Nephron progenitor cell (in vitro differentiated cells): ENCODE measurements around the gene ADAP1.
"Not testable (repeated sequence)": the region's sequence is repeated elsewhere in the genome, so short reads cannot be mapped to it uniquely, and the experiment has no call there.

Source experiments
- DNase-seq: peaks from one replicate; pipeline ENCODE4 v3.0.0; 2021
- H3K27ac Mint-ChIP-seq: 2 replicates; pipeline ENCODE4 v1.8.0; 2021; ENCODE audit warnings: mild to moderate bottlenecking, moderate library complexity, mixed read lengths
- H3K27me3 Mint-ChIP-seq: 2 replicates; pipeline ENCODE4 v1.8.0; 2021; ENCODE audit warnings: mild to moderate bottlenecking, low read depth, mixed read lengths; ENCODE audit not compliant: poor library complexity
- H3K36me3 Mint-ChIP-seq: 2 replicates; pipeline ENCODE4 v1.8.0; 2021; ENCODE audit warnings: low read depth, mixed read lengths
- H3K4me1 Mint-ChIP-seq: 2 replicates; pipeline ENCODE4 v1.8.0; 2021; ENCODE audit warnings: mixed read lengths
- H3K4me3 Mint-ChIP-seq: 2 replicates; pipeline ENCODE4 v1.8.0; 2021; ENCODE audit warnings: mild to moderate bottlenecking, moderate library complexity, mixed read lengths
- H3K9me3 Mint-ChIP-seq: 2 replicates; pipeline ENCODE4 v1.8.0; 2021; ENCODE audit warnings: mild to moderate bottlenecking, moderate library complexity, mixed read lengths
- TF ChIP-seq, protein P1 (sequence below): fragments of 200-600 bp; sonication (generic); IDR thresholded peaks from 2 replicates; pipeline ENCODE4 v1.5.0; 2021; ENCODE audit warnings: antibody characterized with exemption

The ADAP1 gene, protein sequence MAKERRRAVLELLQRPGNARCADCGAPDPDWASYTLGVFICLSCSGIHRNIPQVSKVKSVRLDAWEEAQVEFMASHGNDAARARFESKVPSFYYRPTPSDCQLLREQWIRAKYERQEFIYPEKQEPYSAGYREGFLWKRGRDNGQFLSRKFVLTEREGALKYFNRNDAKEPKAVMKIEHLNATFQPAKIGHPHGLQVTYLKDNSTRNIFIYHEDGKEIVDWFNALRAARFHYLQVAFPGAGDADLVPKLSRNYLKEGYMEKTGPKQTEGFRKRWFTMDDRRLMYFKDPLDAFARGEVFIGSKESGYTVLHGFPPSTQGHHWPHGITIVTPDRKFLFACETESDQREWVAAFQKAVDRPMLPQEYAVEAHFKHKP

DNA sequence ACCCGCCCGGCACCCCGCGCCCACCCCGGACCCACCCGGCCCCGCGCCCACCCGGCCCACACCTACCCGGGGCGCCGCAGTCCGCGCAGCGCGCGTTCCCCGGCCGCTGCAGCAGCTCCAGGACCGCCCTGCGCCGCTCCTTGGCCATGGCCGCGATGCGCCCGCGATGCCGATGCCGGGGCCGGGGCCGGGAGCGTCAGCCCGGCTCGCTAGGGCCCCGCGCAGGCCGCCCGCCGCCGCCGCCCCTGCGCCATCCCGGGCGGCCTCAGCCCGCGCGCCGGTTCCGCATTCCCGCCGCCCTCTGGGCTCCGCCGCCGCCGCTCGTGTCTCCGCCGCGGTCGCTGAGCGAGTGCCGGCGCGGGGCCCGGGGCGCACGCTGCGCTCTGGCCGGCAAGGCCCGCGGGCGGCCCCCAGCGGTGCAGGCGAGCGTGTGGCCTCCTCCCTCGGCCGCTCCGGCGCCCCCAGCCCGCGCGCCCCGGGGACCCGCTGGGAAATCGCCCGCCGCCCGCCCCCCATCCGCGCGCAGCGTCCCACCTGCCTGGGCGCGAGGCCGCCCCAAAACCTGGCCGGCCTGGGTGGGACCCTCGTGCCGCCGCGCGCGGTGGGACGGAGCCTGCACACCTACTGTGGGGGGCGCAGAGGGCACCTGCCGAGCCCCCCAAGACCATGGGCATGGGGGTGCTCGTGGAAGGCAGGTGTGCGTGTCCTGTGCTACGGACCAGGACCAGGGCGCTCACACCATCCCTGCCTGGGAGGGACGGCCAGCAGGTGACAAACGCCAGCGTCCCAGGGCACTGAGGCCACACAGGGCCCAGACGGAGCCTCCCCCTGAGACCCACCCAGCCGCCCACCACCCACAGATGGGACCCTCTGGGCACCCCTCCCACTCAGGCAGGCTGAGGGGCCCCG, at the start of gene ADAP1:
ADAP1 (minus strand) TSS at position 351 of the 909 bp plus-strand sequence; CDS start at position 148, 203 bp downstream.
- DNase-seq = peak; percentile 76
- peak within 1 kb of the TSS; percentile 76 for H3K4me3 Mint-ChIP-seq
- no peaks in the 10 kb centered on the region for H3K9me3 Mint-ChIP-seq
- H3K4me1 Mint-ChIP-seq = peaks cover 10% of the 10 kb centered on the region
- peaks cover 52% of the 10 kb centered on the region for H3K27me3 Mint-ChIP-seq
- no peak within 1 kb of the TSS for H3K27ac Mint-ChIP-seq
- no peaks in the 10 kb centered on the region for H3K36me3 Mint-ChIP-seq
- TF ChIP-seq, protein P1, sequence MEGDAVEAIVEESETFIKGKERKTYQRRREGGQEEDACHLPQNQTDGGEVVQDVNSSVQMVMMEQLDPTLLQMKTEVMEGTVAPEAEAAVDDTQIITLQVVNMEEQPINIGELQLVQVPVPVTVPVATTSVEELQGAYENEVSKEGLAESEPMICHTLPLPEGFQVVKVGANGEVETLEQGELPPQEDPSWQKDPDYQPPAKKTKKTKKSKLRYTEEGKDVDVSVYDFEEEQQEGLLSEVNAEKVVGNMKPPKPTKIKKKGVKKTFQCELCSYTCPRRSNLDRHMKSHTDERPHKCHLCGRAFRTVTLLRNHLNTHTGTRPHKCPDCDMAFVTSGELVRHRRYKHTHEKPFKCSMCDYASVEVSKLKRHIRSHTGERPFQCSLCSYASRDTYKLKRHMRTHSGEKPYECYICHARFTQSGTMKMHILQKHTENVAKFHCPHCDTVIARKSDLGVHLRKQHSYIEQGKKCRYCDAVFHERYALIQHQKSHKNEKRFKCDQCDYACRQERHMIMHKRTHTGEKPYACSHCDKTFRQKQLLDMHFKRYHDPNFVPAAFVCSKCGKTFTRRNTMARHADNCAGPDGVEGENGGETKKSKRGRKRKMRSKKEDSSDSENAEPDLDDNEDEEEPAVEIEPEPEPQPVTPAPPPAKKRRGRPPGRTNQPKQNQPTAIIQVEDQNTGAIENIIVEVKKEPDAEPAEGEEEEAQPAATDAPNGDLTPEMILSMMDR = no peak

DNA sequence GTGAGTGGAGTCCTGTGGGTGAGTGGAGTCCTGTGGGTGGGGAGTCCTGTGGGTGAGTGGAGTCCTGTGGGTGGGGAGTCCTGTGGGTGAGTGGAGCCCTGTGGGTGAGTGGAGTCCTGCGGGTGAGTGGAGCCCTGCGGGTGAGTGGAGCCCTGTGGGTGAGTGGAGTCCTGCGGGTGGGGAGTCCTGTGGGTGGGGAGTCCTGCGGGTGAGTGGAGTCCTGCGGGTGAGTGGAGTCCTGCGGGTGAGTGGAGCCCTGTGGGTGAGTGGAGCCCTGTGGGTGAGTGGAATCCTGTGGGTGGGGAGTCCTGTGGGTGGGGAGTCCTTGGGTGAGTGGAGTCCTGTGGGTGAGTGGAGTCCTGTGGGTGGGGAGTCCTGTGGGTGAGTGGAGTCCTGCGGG, 48.0 kb upstream of the ADAP1 start:
- not testable (repeated sequence) for DNase-seq, H3K9me3 Mint-ChIP-seq, H3K4me3 Mint-ChIP-seq, H3K27me3 Mint-ChIP-seq, H3K27ac Mint-ChIP-seq, H3K36me3 Mint-ChIP-seq
- H3K4me1 Mint-ChIP-seq = peaks cover 55% of the 10 kb centered on the region

DNA sequence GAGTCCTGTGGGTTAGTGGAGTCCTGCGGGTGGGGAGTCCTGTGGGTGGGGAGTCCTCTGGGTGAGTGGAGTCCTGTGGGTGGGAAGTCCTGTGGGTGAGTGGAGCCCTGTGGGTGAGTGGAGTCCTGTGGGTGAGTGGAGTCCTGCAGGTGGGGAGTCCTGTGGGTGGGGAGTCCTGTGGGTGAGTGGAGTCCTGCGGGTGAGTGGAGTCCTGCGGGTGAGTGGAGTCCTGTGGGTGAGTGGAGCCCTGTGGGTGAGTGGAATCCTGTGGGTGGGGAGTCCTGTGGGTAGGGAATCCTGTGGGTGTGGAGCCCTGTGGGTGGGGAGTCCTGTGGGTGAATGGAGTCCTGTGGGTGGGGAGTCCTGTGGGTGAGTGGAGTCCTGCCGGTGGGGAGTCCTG, 47.5 kb upstream of the ADAP1 start:
- peaks cover 55% of the 10 kb centered on the region for H3K4me1 Mint-ChIP-seq
- DNase-seq, H3K36me3 Mint-ChIP-seq, H3K4me3 Mint-ChIP-seq, H3K27me3 Mint-ChIP-seq, H3K27ac Mint-ChIP-seq, H3K9me3 Mint-ChIP-seq: not testable (repeated sequence)

DNA sequence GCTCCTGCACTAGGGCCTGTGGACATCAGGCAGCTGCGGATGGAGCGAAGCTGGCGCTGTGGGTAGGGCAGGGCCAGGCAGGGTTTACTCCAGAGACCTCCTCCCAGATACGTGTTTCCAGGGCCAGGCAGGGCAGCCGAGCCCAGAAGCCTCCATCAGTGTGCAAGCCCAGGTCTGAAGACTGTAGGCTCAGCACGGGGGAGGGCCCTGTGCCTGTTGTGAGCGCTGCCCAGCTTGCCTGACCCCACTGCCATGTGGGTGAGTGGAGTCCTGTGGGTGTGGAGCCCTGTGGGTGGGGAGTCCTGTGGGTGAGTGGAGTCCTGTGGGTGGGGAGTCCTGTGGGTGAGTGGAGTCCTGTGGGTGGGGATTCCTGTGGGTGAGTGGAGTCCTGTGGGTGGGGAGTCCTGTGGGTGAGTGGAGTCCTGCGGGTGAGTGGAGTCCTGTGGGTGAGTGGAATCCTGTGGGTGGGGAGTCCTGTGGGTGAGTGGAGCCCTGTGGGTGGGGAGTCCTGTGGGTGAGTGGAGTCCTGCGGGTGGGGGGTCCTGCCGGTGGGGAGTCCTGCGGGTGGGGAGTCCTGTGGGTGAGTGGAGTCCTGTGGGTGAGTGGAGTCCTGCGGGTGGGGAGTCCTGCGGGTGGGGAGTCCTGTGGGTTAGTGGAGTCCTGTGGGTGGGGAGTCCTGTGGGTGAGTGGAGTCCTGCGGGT, 46.7 kb upstream of the ADAP1 start:
- not testable (repeated sequence) for H3K27me3 Mint-ChIP-seq, H3K27ac Mint-ChIP-seq, H3K9me3 Mint-ChIP-seq, H3K4me3 Mint-ChIP-seq, DNase-seq, H3K36me3 Mint-ChIP-seq
- H3K4me1 Mint-ChIP-seq = peaks cover 53% of the 10 kb centered on the region

DNA sequence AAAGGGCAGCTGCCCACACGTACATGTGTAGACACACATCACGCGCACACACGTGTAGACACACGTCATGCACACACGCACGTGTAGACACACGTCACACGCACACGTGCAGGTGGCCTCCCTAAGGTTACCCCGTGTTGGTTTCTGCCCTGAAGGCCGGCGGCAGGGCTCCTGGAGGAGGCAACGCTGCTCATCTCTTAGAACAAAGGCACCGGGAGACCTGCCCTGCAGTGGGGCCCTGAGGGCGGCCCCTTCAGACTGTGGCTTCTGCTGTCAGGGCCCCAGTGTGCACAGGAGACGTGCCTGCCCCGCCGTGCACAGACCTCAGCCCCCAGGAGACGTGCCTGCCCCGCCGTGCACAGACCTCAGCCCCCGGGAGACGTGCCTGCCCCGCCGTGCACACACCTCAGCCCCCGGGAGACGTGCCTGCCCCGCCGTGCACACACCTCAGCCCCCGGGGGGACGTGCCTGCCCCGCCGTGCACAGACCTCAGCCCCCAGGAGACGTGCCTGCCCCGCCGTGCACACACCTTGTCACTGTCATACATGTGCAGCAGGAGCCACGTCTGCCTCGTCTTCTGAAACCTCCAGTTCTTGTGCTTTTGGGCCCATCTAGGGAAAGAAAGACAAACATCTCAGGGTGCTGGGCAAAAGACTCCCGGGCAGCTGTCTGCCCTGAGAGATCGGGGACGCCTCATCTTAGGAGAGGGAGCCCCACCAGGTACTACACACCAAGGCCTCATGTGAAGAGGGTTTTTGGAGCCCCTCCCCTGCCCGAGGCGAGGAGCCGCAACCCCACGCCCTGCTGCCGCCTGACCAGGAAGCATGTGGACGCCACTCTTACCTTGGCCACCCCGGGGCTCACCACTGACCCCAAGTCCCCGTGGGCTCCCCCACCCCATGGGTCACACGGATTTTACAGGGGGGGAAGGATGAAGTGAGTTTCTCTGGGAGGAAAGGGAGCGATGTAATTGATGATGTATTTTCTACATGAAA, 45.8 kb upstream of the ADAP1 start:
- peaks cover 47% of the 10 kb centered on the region for H3K4me1 Mint-ChIP-seq
- no peaks in the 10 kb centered on the region for H3K9me3 Mint-ChIP-seq
- H3K27ac Mint-ChIP-seq = peak overlapping the region; percentile 91
- TF ChIP-seq, protein P1 = no peak
- H3K36me3 Mint-ChIP-seq = no peaks in the 10 kb centered on the region
- no peak overlapping the region for H3K4me3 Mint-ChIP-seq
- no peak for DNase-seq
- H3K27me3 Mint-ChIP-seq = no peaks in the 10 kb centered on the region

DNA sequence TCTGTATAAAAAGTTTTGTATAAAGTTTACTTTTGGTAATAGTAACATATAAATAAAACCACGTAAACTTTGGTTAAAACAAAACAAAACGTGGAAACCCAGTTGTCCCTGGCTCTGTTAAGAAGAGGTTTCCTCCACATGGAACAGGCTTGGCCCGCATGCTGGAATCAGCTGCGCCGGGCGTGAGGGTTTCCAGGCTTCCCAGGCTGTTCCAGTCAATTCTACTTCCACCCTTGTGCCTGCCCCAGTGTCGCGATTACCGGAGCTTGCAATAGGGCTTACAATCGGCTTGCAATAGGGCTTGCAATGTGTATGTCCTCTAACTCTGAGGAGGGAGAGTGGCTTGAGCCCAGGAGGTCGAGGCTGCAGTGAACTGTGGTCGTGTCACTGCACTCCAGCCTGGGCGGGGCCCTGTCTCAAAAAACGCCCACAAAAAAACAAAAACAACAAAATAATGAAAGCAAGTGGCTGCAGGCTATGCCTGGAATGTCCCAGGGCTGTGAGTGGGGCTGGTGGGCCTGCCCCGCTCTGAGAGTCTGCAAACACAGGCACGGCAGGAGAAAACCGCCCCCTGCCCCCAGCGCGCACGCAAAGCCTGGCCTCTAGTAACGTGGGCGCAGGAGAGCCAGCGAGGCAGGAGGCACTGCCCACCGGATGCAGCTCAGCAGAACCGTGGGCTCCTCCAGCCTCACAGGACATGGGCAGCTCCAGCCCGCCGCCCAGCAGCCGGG, 44.8 kb upstream of the ADAP1 start:
- Mint-ChIP-seq H3K36me3 (no peaks in the 10 kb centered on the region), H3K27me3 (no peaks in the 10 kb centered on the region), H3K9me3 (no peaks in the 10 kb centered on the region), H3K27ac (peak overlapping the region; percentile 68), H3K4me3 (no peak overlapping the region), H3K4me1 (peaks cover 45% of the 10 kb centered on the region)
- DNase-seq = no peak
- TF ChIP-seq, protein P1 = no peak
